Right kidney (tissue), 1 donor: ENCODE data around the gene GGA2.
"Not testable (repeated sequence)": the region's sequence is repeated elsewhere in the genome, so short reads cannot be mapped to it uniquely, and the experiment has no call there.

Experiments used
- DNase-seq: peaks from one replicate; pipeline ENCODE4 v3.0.0-alpha.2; 2016

Gene GGA2

DNA sequence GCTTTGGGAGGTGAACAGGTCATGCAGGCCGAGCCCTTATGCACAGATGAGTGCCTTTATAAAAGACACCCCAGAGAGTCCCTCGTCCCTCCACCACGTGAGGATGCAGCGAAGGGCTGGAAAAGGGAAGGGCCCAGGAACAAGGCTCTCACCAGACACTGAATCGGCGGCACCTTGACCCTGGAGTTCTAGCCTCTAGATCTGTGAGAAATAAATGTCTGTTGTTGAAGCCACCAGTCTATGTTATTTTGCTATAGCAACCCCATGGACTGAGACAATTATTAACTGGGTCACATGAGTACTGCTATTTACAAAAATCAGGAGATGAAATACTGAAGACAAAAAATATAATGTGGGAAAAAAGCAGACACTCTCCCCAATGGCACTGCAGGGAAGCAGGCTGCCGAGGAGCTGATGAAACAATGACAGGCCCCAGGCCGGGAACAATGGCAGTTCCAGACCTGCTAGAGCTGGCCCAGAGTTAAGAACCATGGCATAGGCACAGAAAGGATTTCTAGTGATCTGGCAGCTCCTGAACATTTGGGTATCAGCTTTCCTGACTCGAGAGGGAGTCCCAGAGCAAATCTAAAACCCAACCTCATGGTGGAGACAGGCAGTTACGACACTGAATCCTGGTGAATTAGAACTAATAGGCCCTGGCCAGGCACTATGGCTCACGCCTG is 17.8 kb upstream of the GGA2 start:
- DNase-seq = peak; percentile 7

DNA sequence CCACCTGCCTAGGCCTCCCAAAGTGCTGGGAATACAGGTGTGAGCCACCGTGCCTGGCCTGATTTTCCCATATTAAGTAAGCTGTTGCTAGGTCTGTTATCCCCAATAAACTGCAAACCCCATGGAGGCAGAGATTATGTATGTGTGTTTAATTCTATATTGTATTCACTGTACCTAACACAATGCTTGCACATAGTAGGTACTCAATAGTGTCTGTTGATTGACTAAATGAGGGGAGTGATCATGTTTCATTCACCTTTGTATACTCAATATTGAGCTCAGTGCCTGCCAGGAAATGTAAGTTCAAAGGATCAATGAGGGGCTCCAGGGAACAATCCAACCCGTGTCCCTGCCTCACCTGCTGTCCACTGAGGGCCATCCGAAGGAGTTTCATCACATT is 14.6 kb upstream of the GGA2 start:
- DNase-seq = no peak

DNA sequence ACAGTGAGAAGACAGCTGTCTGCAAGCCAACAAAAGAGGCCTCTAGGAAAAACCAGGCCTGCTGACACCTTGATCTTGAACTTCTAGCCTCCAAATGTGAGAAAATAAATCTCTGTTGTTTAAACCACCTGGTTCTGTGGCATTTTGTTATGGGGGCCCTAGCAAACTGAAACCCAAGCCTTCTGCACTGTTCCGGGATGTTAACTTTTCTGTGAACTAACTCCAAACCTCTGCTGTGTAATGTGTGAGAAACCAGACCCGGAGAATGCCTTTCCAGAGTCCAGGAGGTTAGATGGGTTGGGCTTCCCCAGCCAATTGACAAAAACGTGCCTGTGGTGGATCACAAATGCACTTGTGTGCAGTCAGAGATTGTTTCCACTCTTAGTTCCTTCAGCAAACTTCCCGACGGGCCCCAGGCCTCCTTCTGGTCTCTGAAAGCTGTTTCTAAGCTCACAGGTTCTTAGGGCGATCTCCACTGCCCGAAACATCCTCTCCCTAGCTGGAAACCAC is 13.6 kb upstream of the GGA2 start:
- DNase-seq = no peak

DNA sequence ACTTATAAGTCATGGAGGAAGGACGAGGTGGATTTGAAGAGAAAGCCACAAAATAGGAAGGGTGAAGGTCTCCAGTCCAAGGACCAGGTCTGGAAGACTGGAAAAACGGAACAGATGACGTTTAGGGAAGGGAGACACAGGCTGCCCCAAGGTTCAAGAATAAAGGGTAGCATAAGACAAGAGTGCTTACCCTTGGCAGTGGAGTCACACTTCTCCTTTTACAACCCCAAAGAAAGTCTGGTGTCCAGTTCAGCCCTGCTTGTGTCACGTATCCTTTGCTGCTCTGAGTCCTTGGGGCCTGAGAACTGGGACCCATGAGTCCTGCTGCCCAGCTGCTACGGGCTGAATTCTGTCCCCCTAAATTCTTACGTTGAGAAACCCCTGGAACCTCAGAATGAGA is 13.0 kb upstream of the GGA2 start:
- DNase-seq = no peak

DNA sequence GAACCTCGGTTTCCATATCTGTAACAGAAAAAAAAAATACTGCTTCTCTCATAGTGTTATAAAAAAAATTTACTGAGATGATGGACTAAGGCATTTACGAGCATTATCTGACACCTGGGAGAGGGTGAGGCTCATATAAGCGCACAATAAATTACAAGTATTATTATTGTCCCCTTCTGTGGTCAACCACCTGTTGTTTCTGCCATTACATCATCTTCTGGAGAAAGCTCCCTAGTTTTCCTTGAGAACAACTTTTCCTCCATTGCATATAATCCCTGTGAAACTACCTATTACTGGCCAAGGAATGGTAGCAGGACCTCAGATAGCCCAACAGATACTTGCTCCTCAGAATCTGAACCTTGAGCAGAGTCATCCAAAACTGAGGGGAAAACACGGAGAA is 11.7 kb upstream of the GGA2 start:
- no peak for DNase-seq

DNA sequence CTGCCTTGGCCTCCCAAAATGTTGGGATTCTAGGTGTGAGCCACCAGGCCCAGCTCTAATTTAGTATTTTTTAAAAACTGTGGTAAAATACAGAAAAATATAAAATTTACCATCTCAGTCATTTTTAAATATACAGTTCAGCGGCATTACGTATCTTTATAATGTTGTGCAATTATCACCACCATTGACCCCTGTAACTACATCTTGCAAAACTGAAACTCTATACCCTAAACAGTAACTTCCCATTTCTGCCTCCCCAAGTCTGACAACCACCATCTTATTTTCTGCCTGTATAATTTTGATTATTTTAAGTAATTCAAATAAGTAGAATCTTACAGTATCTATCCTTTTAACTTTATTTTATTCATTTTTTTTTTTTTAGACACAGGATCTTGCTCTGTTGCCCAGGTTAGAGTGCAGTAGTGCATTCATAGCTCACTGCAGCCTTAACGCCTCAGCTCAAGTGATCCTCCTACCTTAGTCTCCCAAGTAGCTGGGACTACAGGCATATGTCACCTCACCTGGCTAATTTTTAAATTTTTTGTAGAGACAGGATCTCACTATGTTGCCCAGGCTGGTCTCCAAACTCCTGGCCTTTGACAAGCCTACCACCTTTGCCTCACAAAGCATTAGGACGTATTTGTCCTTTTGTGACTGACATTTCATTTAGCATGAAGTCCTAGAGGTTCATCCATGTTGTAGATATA is 10.9 kb upstream of the GGA2 start:
- DNase-seq = no peak

DNA sequence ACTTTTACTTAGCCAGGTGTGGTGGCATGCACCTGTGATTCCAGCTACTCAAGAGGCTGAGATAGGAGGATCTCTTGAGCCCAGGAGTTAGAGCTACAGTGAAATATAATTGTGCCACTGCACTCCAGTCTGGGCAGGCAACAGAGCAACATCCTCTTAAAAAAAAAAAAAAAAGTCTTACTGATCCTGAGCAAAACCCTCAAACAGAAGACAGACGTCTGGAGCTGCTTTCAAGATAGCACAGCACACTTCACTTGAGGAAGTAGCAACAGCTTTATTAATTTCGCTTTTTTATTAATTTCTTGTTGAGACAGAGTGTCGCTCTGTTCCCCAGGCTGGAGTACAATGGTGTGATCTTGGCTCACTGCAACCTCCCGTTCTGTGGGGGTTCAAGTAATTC is 10.2 kb upstream of the GGA2 start:
- no peak for DNase-seq

DNA sequence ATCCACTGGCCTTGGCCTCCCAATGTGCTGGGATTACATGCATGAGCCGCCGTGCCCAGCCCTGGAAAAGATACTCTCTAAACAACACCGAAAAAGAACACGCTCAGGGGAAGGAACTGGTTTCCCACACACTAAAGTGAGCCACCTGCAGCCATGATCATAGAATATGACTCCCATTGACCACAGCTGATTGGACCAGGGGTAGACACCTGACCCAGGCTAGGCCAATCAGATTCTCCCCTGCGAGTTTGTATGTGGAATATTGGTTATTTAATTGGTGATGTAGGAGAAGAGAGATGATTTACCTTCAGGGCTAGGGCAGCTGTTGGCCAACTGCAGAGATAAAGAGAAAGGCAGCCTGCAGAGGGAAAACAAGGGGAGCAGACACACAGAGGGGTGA is 9.0 kb upstream of the GGA2 start:
- DNase-seq = no peak

DNA sequence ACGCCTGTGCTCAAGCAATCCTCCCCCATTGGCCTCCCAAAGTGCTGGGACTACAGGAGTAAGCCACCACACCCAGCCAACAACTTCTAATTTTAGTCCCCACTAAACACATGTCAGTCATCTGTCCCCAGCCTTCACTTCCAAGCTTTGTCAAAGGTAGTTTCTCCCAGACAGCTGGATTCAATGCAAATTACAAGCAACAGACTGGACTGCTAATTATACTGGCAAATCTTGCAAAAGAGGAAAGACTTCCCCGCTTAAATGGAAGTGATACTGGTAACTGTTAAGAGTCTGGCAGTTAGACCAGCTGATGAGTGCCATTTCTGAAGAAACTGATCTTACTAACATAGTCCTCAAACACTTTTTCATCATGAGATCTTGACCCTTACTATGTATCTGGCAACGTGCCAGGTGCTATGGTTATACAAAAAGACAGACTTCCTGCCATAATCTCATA is 8.2 kb upstream of the GGA2 start:
- DNase-seq = no peak

DNA sequence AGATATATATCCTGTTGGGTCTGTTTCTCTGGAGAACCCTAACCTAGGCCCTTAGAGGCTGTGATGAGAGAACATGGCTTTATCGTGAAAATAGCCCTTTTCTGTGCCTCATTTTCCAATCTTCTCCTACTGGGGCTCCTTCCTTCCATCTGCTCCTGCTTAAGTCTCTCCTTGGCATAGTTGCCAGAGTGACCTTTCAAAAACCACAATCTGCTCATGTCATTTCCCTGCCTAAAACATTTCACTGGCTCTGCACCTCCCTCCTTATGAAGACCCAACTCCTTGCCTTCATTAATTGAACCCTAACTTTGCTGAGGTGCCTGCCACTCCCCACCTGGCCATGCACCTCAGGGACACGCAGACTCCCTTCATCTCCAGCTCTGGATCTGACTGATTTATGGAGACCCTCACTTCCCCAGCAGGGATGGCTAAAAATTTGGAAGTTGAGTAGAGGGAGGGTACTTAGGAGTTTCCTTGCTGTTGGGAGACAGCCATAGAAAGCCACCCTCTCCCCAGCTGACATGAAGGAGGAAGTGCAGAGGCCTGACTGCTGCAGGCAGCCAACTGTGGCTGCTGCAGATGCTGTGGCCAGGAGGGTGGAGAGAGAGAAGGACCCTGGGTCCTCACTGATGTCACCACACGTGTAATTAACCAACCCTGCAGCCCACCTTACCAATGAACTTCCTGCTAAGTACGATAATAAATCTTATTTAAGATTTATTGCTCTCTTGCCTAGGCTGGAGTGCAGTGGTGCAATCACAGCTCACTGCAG is 6.3 kb upstream of the GGA2 start:
- DNase-seq = no peak

DNA sequence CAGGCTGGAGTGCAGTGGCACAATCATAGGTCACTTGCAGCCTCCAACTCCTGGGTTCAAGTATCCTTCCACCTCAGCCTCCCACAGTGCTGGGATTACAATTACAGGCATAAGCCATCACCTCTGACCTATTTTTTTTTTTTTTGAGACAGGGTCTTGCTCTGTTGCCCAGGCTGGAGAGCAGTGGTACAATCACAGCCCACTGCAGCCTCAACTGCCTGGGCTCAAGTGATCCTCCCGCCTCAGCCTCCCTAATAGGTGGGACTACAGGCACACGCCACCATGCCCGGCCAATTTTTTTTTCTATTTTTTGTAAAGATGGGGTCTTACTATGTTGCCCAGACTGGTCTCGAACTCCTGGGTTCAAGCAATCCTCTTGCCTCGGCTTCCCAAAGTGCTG is 5.6 kb upstream of the GGA2 start:
- no peak for DNase-seq

DNA sequence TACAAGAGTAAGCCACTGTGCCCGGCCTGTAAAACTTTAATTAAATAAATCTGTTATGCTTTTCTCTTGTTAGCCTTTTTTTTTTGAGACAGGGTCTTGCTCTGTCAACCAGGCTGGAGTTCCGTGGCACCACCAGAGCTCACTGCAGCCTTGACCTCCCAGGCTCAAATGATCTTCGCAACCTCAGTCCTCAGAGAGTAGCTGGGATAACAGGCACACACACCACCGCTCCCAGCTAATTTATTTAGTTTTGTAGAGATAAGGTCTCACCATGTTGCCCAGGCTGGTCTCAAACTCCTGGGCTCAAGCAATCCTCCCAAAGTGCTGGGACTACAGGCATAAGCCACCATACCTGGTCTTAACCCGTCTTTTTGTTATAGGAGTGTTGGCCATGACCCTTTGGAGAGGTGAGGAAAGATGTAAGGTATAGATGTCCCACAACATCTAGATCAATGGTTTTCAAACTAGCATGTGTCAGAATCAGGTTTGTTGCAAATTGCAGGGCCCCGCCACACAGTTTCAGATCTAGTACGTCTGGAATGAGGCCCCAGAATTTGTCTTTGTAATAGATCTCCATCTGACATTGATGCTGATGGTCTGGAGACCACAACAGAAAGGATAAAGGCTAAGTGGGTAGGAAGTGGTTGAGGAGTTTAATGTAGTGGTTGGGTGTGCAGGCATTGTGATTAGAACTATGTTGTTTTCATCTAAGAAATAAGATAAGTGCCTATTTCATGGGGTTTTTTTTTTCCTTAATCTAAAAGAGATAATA is 4.3 kb upstream of the GGA2 start:
- DNase-seq = no peak

DNA sequence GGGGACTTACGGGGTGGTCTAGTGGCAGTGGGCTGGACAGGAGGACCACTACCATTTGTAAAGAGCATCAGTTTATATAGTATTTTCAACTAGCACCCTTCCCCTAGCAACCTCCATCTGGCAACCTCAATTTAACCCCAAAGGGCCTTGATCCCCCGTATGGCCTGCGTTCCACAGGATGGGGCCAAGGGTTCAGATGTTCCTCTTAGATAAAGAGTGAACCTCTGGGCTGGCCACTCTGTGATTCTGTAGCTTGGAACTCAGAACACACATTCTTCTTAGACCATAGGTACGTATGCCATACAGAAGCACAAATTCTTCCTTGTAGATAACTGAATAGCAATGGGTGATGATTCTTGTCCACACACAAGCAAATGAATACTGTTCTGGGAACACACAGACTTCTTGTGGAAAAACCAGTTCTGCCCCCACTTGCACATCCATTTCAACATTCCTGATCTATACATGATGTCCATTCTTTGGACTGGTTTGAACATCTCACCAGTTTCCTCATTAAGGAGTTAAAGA is 1.9 kb upstream of the GGA2 start:
- DNase-seq = no peak

DNA sequence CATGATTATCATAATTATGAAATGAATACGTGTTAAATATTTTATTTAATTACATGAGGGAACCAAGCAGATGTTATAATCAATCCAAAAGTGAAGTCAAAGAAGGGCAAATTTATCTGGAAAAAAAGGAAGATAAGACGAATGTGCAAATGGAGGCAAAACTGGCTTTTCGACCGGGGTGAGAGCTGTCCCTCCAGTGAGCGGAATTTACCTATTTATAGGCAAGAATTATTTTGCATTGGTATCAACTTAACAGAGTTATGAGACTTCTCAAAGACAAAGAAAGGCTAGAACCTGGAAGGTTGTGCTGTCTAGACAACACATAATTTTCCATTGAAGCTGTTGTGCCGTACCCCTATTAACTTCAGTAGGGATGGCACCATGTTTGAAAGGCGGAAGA is 1.4 kb upstream of the GGA2 start:
- no peak for DNase-seq

DNA sequence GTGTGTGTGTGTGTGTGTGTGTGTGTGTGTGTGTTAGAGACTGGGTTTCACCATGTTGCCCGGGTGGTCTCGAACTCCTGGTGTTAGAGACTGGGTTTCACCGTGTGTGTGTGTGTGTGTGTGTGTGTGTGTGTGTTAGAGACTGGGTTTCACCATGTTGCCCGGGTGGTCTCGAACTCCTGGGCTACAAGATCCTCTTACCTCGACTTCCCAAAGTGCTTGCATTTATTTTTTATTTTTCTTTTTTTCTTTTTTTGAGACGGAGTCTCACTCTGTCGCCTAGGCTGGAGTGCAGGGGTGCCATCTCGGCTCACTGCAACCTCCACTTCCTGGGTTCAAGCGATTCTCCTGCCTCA is 599 bp upstream of the GGA2 start:
- not testable (repeated sequence) for DNase-seq

DNA sequence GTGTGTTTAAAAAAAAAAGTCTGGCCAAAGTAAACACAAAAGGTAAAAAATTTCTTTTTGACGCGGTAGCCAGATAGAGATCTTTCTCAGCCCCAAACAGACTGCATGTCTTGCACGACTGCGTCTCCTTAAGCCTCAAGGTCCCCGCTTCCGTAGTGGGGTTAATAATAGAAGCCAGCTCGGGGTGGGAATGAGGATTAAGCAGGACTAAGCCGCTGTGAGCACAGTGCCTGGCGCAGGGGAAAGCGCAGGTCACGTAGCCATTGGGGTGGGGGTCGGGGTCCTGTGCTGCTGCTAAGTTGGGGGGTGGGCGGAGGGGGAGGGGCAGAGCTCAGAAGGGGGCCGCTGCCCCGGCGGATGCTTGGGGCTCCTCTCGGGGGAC is 521 bp downstream of the GGA2 start:
- DNase-seq = no peak

DNA sequence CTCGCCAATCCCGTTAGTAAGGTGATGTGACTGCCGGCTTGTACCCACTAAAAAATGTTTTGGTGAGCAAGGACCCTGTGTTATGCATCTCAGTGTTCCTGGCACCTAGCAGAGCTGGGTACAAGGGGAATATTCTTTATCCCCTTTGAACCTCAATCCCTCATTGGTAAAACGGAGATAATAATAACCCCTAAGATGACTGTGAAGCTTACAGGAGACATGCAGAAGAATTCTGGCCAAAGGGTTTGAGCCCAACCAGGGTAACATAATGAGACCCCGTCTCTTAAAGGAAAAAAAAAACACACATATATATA is 896 bp downstream of the GGA2 start:
- no peak for DNase-seq

DNA sequence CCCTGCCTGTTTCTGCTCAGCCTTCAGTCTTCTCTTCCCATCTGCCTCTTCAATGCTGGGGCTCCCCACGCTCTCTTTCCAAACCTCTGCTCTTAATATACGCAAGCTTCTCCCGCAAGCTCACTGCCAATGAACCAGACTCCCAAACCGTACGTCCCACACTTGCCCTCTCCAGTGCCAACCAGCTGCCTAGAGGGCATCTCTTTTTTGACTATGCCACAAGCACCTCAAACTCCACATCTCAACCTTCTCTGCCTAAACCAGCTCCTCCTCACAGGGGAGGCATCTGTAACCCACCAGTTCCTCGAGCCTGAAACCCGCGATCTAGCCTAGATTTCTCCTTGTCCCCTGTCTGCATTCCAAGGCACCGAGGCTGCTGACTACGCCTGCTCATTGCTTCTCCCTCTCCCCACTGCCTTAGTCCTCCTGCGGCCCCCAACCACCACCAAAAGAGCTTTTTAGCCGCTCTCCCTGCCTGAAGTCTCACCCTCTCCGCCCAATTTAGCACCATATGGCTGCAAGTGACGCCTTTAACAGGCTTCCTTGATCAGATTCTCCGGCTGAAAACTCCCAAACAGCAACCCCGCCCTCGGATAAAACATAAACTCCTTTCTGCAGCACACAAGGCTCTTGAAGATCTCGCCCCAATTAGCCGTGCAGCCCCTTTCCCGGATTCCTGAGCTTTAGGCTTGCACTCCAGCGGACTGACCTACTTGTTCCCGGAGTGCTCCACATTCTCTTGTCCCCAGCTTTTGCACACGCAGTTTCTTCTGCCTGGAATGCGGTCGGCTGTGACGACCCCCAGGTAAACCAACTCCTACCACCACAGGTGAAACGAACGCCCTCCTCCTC is 1.5 kb downstream of the GGA2 start:
- DNase-seq = peak; percentile 48

DNA sequence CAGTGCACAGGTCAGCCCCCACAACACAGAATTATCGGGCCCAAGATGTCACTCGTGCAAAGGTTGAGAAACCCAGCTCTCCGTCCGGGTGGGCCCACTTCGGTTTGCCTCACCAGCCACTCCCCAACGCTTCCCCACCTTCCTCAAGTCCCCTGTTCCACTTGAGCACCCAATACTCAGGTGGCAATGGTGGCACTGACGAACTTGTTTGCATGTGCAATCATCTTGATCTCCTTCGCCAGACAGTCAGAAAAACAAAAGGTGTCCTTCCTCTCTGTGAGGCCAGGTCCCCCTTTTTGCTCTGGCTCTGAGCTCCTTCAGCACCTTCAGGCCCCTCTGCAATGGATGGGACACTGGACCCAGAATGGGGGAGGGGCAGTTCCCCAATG is 3.7 kb downstream of the GGA2 start:
- DNase-seq = no peak

DNA sequence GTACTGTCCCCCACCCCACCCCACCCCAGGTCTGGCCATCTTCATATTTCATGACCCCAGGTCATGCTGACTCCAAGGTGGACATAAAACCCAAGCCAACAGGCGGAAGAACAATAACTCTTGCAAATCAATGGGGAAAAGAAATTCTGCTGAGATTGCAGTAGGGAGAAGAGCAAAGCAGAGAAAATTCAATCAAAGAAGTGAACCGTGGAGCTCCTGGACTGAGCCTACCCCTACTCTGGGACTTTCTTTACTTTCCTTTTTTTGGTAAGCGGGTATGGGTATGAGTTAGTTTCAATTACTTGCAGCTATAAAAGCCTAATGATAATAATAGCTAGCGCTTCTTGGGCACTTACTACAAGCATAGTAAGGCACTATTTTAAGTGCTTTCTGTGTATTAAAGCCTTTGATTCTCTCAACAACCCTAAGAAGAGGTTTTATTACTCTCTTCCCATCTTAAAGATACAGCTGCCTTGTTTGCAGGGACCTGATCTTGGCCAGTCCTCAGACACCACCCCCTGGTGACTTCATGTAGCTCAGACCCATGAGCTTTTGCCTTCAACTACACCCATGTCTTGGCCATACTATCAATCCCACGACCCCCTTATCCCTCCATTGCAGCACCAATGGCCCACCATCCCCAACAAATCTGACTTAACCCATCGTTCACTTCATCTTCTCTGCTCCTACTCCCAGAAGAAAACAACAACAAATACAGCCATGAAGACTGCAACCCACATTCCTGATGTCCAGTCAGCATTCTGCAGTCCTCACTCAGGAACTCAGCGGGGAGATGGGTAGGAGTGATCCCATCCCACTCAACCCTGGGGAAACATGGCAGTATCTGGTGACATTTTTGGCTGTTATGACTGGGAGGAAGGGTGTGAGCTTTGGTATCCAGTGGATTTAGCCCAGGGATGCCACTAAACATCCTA is 4.4 kb downstream of the GGA2 start:
- no peak for DNase-seq
